DMS114 treated with DMSO at 0.1 percent for 48 hours (cell line): Measurements from ENCODE around the gene TAGLN.

Source experiments
- DNase-seq: peaks from one replicate; lab custom pipeline; 2025; ENCODE audit not compliant: unreplicated experiment; lab: John Stamatoyannopoulos, UW

TAGLN gene

GRCh38 chr11:117212697-117213355 is 13.7 kb downstream of the TAGLN start:
- DNase-seq = no peak

DNA sequence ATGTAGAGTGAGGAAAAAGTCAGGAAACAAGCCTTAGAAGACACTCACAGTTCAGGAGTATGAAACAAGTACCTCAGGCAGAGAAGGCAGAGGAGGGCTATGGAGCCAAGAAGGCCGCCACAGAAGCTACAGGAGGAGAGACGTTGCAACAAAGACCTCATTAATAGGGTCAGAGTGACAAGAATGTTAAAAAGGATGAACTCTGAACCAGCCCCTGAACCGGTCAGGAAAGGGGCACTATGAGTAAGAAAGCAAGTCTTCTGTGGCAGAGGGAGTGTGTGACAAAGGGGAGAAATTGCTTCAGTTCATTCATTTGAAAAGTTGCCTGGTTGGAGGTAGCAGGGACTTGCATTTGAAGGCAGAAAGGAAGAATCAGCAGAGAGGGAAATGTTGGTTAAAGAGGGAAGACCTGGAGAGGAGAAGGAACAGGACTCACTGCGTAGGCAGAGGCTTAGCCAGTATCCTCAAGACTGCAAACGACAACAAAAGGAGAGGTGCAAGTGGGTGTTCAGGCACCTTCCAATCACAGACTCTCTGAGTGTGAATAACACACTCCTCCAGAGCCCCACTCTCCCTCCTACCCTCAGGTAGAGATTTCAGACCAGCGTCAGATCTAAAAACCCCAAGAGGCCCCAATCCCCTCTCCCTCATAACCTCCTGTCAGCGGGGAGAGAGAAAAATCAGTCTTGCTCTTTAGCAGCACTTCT is 15.4 kb downstream of the TAGLN start:
- no peak for DNase-seq

GRCh38 chr11:117217141-117218084 is 18.2 kb downstream of the TAGLN start:
- DNase-seq = no peak

DNA sequence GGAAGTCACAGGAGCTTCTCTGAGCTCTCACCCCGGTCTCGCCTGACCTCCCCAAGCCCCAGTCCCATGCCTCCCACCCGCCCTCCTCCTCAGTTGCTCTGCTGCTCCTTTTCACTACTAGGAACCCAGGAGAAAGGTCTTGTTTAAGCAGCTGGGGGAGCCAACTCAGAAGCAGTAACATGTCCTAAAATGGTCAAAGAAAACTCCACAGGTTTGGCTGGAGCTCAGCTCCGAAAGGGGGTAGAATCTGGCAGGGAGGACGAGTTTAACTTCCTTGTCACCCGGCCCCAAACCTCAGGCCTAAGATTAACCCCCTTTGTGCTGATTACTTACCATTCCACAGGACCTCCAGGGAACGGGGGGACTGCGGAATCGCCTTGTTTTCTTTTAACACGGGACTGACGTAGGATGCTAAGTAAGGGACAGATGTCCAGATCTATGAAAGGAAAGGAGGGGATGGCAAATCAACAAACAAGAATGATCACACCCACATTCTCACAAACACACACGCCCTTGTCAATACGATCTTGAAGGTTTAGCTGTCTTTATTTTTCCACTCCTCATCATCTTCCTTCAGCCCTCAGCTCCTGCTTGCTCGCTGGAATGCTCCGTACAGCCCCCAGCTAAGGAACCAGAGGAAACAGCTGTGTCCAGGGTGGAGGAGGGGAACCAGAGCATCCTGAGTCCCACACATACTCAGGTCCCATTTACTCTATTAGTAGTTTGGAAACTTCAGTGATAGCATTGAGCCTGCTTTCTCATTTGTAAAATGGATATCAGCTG is 19.2 kb downstream of the TAGLN start:
- no peak for DNase-seq

DNA sequence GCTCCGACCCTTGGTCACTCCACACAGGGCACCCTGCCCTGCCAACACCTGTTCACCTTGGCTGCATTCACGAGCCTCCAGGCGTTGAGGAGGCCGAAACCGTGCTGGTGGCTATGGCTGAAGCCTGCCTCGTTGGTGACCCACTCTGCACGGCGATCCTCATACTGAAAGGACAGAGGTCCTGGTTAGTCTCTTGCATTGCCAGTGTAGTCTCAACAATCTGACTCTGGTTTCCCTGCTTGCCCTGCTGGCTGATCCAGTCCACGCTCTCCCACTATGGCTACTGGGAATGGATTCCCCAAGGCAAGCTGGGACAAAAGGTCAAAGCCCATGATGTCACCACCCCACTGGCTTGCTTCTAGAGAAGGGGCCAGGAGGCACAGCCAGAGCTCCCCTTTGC is 19.8 kb downstream of the TAGLN start:
- no peak for DNase-seq

DNA sequence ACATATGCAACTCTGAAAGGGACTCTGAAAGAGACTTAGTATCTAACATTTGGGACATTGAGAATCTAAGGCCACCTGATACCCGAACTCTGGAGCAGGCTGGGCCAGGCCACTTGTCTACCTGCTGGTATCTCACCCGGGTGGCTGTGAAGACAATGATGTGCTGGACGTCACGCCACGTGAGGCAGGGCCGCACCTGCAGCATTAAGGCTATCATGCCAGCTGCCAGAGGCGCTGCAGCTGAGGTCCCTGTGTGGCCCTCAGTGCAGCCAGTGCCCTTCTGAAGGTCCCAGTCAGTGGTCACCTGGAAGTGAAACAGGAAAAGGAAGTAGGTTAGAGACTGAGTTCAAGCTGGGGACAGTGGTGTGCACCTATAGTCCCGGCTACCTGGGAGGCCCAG is 20.3 kb downstream of the TAGLN start:
- no peak for DNase-seq

GRCh38 chr11:117219995-117220394 is 20.8 kb downstream of the TAGLN start:
- DNase-seq = no peak

DNA sequence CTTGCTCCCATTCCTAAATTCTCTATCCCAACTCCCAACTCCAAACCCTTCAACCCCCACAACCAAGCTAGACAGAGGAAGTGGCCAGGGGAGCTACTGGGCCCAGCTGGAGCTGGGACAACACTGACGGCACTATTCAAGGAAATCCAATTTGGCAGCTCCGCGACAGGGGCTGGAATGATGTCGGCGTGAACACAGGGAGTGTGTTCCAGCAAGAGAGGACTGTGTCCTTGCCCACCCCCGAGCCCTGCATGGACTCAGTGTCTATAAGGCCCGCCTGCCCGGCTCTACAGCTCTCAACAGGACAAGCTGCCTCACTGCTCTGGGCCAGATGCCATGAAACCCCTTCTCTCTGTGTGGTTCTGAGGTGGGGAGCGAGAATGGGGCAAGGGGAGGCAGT is 21.4 kb downstream of the TAGLN start:
- no peak for DNase-seq

DNA sequence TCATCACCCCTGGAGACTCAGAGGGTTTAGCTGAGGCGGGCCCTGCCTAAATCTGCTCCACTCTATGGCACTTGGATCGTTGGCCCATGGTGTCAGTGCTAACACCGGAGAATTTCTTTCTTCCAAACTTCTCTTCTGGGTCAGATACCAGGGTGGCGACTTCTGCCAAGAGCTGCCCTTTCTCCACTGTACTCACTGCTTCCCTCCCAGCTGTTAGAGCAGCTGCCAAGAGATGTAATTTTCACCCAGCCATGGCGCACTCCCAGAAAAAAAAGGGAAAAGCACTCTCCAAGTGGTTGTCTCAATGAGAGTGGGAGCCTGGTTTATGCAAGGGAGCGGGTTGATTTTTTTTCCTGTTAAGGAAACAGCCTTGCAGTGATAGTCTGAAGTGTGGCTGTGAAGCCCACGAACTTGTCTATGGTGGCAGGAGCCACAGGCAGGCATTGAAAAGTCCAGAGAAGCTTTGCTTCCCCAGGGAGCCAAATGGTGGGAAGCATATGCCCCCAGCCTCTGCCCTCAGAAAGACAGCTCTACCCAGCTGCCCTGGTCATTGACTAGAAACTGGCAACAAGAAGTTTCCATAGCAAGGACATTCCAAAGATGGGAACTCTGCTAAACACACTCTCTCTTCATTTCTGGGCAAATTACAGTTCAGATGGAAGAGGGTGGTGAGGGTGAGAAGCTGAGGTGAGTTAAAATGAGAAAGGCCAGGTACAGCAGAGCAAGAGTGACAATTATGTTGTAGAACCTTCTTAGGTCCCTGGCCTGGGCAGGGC is 22.0 kb downstream of the TAGLN start:
- DNase-seq = no peak

- no peak for DNase-seq
Measured at GRCh38 chr11:117221775-117222517, 22.8 kb downstream of the TAGLN start.

DNA sequence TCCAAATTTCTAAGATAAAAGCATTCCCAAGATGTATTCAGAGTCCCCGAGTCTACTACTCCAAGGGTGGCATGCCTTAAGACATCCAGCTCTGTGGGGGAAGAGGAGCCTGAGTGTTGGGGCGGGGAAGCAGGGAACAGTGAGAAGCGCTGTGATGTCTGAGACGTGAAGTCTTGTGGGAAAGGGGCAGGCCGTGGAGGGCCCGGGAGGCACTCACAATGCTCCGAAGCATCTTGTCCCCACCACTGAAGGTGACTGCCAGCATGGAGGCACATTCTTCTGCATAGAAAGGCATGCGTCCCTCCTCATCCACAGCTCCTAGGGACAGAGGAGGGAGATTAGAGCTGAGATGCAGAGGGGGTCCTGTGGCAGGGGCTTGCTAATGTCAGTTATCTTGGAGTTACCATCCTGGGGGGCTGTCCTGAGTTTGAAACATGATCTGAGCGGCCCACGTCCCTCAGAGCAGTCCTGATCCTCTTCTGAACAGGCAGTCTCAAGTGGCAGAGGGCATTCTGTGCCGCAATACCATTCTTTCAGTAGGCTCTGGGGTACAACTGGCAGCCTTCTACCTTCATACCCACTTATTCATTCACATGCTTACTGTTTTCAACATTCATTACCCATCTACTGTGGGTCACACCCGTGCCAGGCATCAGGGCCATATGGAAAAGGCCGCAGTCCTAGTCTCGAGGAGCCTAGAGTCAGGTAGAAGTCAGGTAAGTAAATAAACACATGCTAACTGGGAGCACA is 24.0 kb downstream of the TAGLN start:
- no peak for DNase-seq

DNA sequence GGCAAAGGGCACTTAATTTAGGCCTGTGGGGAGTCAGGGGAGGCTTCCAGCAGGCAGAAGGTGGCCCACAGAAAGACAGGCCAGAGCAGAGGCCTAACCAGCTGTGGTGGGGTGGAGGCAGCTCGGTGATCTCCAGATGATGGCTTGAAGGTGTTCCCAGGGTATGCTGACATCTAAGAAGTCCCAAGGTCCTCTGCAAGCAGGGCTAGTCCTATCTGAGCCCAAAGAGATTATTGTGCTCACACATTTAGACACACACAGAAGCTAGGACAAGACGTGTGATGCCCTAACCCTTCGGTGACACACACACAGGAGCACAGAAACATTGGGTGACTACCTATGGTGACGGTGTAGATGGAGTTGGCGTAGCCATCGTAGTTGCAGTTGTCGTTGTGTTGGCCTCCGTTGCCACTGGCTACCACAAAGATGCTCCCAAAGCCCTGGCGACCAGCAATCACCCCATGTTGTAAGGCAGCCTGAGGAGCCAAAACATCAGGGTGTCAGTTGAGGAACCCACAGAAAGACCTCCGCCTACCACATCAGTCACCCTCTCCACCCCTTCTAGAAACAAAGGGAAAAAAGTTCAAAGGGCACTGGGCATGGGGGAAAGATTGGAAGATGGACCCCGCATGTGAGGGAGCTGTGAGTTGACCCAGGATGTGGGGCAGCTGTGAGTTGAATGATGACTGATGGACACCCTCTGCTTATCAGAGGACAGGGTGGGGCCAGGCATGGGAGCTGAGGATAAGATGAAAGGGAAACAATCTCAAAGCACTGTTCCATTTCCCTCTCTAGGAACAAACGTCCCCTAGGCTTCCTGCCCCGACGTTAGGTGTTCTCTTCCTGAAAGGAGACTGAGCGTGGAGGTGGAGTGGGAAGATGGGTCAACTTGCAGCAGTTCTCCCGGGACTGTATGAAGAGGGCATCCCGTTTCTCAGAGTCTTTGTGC is 24.8 kb downstream of the TAGLN start:
- no peak for DNase-seq

DNA sequence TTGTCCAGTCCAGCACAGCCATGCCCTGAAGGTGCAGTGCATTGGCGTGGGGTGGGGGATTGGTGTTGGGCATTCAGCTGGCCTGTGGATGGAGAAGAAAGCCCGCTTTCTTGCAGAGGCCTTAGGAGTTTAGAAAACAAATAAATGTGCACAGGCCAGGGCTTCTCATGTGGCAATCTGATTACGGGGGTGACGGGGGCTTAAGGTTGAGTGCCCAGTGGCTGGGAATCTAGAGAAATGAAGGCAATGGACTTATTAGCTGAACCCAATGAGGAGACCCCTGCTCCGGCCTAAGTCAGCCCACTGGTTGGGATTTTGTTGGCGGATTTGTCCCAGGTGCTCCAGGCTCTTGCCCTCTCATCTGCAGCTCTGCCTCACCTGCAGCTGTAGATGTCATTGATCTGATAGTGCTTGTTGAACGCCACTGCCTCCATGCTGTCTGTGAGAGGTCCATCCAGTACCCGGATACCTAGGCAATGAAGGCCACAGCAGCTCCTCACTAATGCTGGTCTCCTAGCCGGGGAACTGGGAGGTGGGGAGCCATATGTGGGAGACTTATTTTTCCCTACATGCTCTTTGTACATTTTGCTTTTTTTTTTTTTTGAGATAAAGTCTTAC is 26.5 kb downstream of the TAGLN start:
- DNase-seq = no peak

- DNase-seq = peak; percentile 62
Measured at GRCh38 chr11:117226388-117227385, 27.5 kb downstream of the TAGLN start.

- DNase-seq = no peak
Measured at GRCh38 chr11:117228091-117228490, 28.9 kb downstream of the TAGLN start.

DNA sequence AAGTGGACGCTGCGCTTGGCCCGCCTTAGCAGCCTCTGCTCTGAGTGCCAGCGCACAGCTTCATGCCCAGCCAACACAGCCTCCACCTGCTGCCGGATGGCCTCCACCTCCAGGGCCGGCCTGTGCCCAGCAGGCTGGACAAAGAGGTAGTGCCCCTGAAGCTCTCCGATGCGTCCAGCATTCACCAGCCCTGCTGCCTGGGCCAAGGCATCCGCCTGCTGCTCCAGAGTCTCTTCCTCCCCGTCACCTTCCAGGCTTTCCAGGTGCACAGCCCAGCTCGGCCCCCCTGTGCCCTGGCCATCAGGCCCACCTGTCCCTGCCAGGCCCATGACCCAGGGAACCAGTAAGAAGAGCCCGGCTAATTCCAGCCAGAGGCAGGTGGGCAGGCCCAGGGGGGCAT is 30.2 kb downstream of the TAGLN start:
- no peak for DNase-seq
